K562 (cell line): ENCODE data around the gene ZNF17. TPM values are rescaled to one million over a fixed set of nuclear protein-coding genes. Genes with fewer than 3 reads are reported as not detected.

ENCODE experiments used
- ATAC-seq: fragments of 200-7000 bp; cut with Tn5 transposase; 3 replicates; pipeline ENCODE4 v1.9.1; 2020; ENCODE audit warnings: moderate library complexity
- BruUV-seq: library from RNA; stranded (reverse); fragments of 400-500 nt; replicated peaks from 2 replicates; lab custom pipeline; 2021; lab: Mats Ljungman, UMichigan
- CTCF ChIA-PET: fragments of 300-600 bp; formaldehyde crosslinking; extraction: SDS; loops from one replicate; lab custom pipeline; 2021; ENCODE audit warnings: low intra/inter-chr PET ratio; lab: Yijun Ruan, JAX
- POLR2A ChIA-PET: fragments of 300-600, 350-650 bp; sonication (Branson Sonifier 250); formaldehyde crosslinking; extraction: SDS; loops from one replicate; lab custom pipeline; 2021; ENCODE audit warnings: antibody characterized with exemption, inconsistent platforms; lab: Yijun Ruan, JAX
- DNase-seq, 4 experiments: peaks; one replicate each; pipeline versions ENCODE4 v3.0.0 to v3.0.0-alpha.2; 2011 to 2018; ENCODE audit warnings: low spot score in 3 of 4, mixed read lengths in 3 of 4; ENCODE audit errors: extremely low read depth in 1 of 4
- FAIRE-seq: peaks from 2 replicates; lab custom pipeline; 2011; peaks lifted over from hg19 to GRCh38; lab: Jason Lieb, UNC
- H2AFZ ChIP-seq: 2 replicates; pipeline ENCODE4 v1.6.0; 2011; ENCODE audit warnings: low read depth, low read length, control low read depth, inconsistent platforms
- H3K27ac ChIP-seq: fragments of 200-600 bp; 3 replicates; pipeline ENCODE4 v1.8.0; 2011; ENCODE audit warnings: low read depth, mild to moderate bottlenecking, control low read depth, inconsistent platforms, low read length, moderate library complexity, mixed read lengths; ENCODE audit errors: extremely low read depth
- H3K27me3 ChIP-seq, 2 experiments: fragments of 300-600 bp in 1 of 2; 2 replicates in 1 of 2; 3 replicates in 1 of 2; pipeline versions ENCODE4 v1.6.0 to v1.8.0; 2011; ENCODE audit warnings: inconsistent platforms in 2 of 2, low read length in 2 of 2, mild to moderate bottlenecking in 1 of 2, mixed read lengths in 1 of 2, moderate library complexity in 1 of 2; ENCODE audit not compliant: control insufficient read depth in 2 of 2, insufficient read depth in 2 of 2
- H3K36me3 ChIP-seq: fragments of 300-600 bp; 3 replicates; pipeline ENCODE4 v1.8.0; 2011; ENCODE audit warnings: mild to moderate bottlenecking, low read length, inconsistent platforms; ENCODE audit not compliant: control insufficient read depth, insufficient read depth
- H3K4me1 ChIP-seq, 2 experiments: fragments of 200-600 bp in 1 of 2; replicated peaks in 1 of 2; 2 replicates in 1 of 2; 3 replicates in 1 of 2; pipeline versions ENCODE4 v1.5.1 to v1.8.0; 2011; ENCODE audit warnings: inconsistent platforms in 2 of 2, low read length in 2 of 2, mild to moderate bottlenecking in 1 of 2, mixed read lengths in 1 of 2, moderate library complexity in 1 of 2; ENCODE audit not compliant: control insufficient read depth in 2 of 2, insufficient read depth in 2 of 2
- H3K4me2 ChIP-seq: 2 replicates; pipeline ENCODE4 v1.6.1; 2011; ENCODE audit warnings: low read length, control low read depth, inconsistent platforms, mixed read lengths; ENCODE audit not compliant: insufficient read depth
- H3K4me3 ChIP-seq: fragments of 200-600 bp; sonication (generic), shearing (Covaris generic); 2 replicates; pipeline ENCODE4 v1.5.1; 2016; ENCODE audit warnings: control low read depth, inconsistent platforms
- H3K79me2 ChIP-seq: fragments of 200-600 bp; 3 replicates; pipeline ENCODE4 v1.8.0; 2011; ENCODE audit warnings: low read length, inconsistent platforms; ENCODE audit not compliant: control insufficient read depth, insufficient read depth
- H3K9ac ChIP-seq, 2 experiments: 2 replicates each; pipeline versions ENCODE4 v1.6.0 to v1.6.1; 2011; ENCODE audit warnings: low read depth in 2 of 2, low read length in 2 of 2, control low read depth in 1 of 2, inconsistent platforms in 1 of 2, mild to moderate bottlenecking in 1 of 2, mixed read lengths in 1 of 2; ENCODE audit not compliant: insufficient read depth in 1 of 2
- H3K9me1 ChIP-seq: one replicate; pipeline ENCODE4 v1.6.0; 2011; ENCODE audit warnings: inconsistent platforms, mild to moderate bottlenecking, low read length, moderate library complexity; ENCODE audit not compliant: control insufficient read depth, insufficient read depth
- H3K9me3 ChIP-seq: replicated peaks from 2 replicates; pipeline ENCODE4 v1.5.1; 2011; ENCODE audit warnings: low read depth, low read length, inconsistent platforms; ENCODE audit not compliant: control insufficient read depth, insufficient read depth
- H4K20me1 ChIP-seq: replicated peaks from 2 replicates; pipeline ENCODE4 v1.6.1; 2011; ENCODE audit warnings: low read length, inconsistent platforms, mixed read lengths; ENCODE audit not compliant: control insufficient read depth, insufficient read depth
- BACH1 ChIP-seq: fragments of 200-800 bp; sonication (Bioruptor generic); IDR thresholded peaks from 2 replicates; pipeline ENCODE4 v1.6.1; 2016; ENCODE audit warnings: missing genetic modification characterization, missing compliant biosample characterization
- FOSL1 ChIP-seq: fragments of 200-800 bp; sonication (Bioruptor generic); conservative IDR thresholded peaks from 2 replicates; pipeline ENCODE4 v1.6.1; 2016; ENCODE audit warnings: missing genetic modification characterization, missing compliant biosample characterization
- MAFG ChIP-seq: fragments of 450-650 bp; conservative IDR thresholded peaks from 2 replicates; pipeline ENCODE4 v1.6.1; 2016; ENCODE audit warnings: missing genetic modification characterization, missing compliant biosample characterization
- MAZ ChIP-seq, 2 experiments: fragments of 450-650 bp in 1 of 2; sonication (generic) in 1 of 2; formaldehyde crosslinking; IDR thresholded peaks in 1 of 2; conservative IDR thresholded peaks in 1 of 2; 2 replicates each; pipeline versions ENCODE4 v1.4.0 to v1.5.0; 2020; ENCODE audit warnings: mild to moderate bottlenecking in 1 of 2, missing genetic modification reagents in 1 of 2
- NBN ChIP-seq: fragments of 450-650 bp; IDR thresholded peaks from 2 replicates; pipeline ENCODE4 v1.6.1; 2016; ENCODE audit warnings: low read depth, mild to moderate bottlenecking
- PYGO2 ChIP-seq: fragments of 450-650 bp; IDR thresholded peaks from 2 replicates; pipeline ENCODE4 v1.6.1; 2016; ENCODE audit warnings: mild to moderate bottlenecking, missing genetic modification characterization, moderate library complexity, missing compliant biosample characterization
- SRF ChIP-seq, 2 experiments: fragments of 250-450, 450-650 bp in 1 of 2; sonication (Bioruptor Pico) in 1 of 2; sonication (generic) in 1 of 2; formaldehyde crosslinking; IDR thresholded peaks; 2 replicates each; pipeline versions ENCODE4 v1.5.0 to v1.5.1; 2020 to 2022; ENCODE audit warnings: mild to moderate bottlenecking in 1 of 2, missing genetic modification reagents in 1 of 2
- ZFP36 ChIP-seq: fragments of 150-350 bp; IDR thresholded peaks from 2 replicates; pipeline ENCODE4 v1.6.1; 2018; ENCODE audit warnings: low read length, low read depth; ENCODE audit not compliant: partially characterized antibody
- WGBS: fragments of 100-300 bp; shearing (Covaris generic); methylation state at CpG from one replicate; pipeline ENCODE4 v1.1.6; 2016; ENCODE audit warnings: low coverage, mixed read lengths; ENCODE audit not compliant: insufficient coverage; ENCODE audit errors: missing lambda C conversion rate; 5-methylcytosine and 5-hydroxymethylcytosine counted together
- in situ Hi-C: fragments of 300-500 bp; cut with MboI; formaldehyde crosslinking; loops from 4 replicates; pipeline ENCODE4 v1.15.0; 2018; ENCODE audit warnings: inconsistent platforms, mixed read lengths
- intact Hi-C: fragments of 100-400 bp; cut with micrococcal nuclease; formaldehyde crosslinking; loops from 2 replicates; pipeline ENCODE4 v1.14.2; 2022
- polyA plus RNA-seq, 8 experiments: library from polyadenylated mRNA; depleted of rRNA in 4 of 8; stranded (reverse) in 5 of 8; unstranded in 3 of 8; fragments of >200 nt; fragmentation: Nextera tagmentation in 2 of 8; fragmentation: Illumina TruSeq in 1 of 8; extraction: Ambion mirVana in 2 of 8; extraction: Trizol in 1 of 8; gene quantifications; 2 replicates each; pipeline versions ENCODE4 v1.2.1 to v1.2.3, GENCODE V29; 2011 to 2014; ENCODE audit warnings: inconsistent platforms in 1 of 8, missing spikeins in 1 of 8
- total RNA-seq, 7 experiments: library from RNA; depleted of rRNA in 6 of 7; stranded (reverse); fragments of >200 nt in 6 of 7; fragmentation: Illumina TruSeq in 2 of 7; extraction: Trizol in 2 of 7; gene quantifications; 2 replicates each; pipeline versions ENCODE4 v1.2.1 to v1.2.3, GENCODE V29; 2011 to 2021; ENCODE audit warnings: low replicate concordance in 1 of 7
- TF ChIP-seq, protein P1 (sequence below): fragments of 200-800 bp; sonication (Bioruptor generic); IDR thresholded peaks from 2 replicates; pipeline ENCODE4 v1.6.1; 2017; ENCODE audit warnings: missing genetic modification characterization, missing compliant biosample characterization
- TF ChIP-seq, protein P2 (sequence below), 3 experiments: fragments of 200-800 bp in 1 of 3; fragments of 250-450 bp in 1 of 3; fragments of 450-650 bp in 1 of 3; sonication (Bioruptor Pico) in 1 of 3; sonication (Bioruptor generic) in 1 of 3; formaldehyde crosslinking in 1 of 3; IDR thresholded peaks; 2 replicates each; pipeline versions ENCODE4 v1.6.1 to v1.8.0; 2016 to 2022; ENCODE audit warnings: mild to moderate bottlenecking in 2 of 3, missing genetic modification characterization in 2 of 3, missing compliant biosample characterization in 1 of 3, moderate library complexity in 1 of 3
- TF ChIP-seq, protein P3 (sequence below): sonication (generic); formaldehyde crosslinking; IDR thresholded peaks from 2 replicates; pipeline ENCODE4 v1.8.0; 2022; ENCODE audit warnings: mild to moderate bottlenecking, missing genetic modification reagents

ZNF17 gene
- total and polyA plus RNA-seq, 9 of the 15 experiments (the other 6 are each of a cell fraction or from before 2014, with no cell fraction given): 5.3 to 8.6 (median 6.5) TPM

DNA sequence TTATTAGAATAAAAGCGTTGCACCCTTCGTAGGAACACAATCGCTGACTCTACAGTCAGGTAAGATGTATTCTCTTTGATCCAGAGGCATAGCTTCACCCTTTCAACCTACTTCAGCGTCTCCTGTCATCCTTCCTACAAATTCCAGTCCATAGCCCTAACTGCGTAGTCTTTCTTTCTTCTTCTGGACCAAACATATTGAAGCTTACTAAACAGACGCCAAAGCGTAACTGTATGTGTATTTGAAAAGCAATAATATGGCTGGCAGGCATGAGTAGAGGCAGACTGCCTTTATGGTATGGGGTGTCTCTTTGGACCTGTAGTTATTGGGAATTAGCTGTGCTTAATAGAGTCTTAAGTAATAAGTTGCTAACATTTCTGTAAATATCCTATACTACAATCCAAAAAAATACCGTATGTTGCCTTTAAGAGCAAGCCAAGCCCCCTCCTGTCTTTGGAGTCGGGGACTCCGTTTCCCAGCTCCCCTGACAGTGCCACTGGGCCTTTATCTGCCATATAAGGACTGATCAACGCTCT lies 21.7 kb upstream of the ZNF17 start:
- peak overlapping the region; percentile 83 for H3K27ac ChIP-seq
- no TSS peak for BruUV-seq
- no peaks in the 10 kb centered on the region for H3K36me3 ChIP-seq
- peaks cover 24% of the 10 kb centered on the region for H3K79me2 ChIP-seq
- no peaks in the 10 kb centered on the region for H3K9me1 ChIP-seq
- H3K4me2 ChIP-seq: peak overlapping the region; percentile 93
- no peak for DNase-seq
- H2AFZ ChIP-seq: peak overlapping the region; percentile 99
- ATAC-seq: no peak
- intact Hi-C loops: no loop called here
- in situ Hi-C loops: no loop called here
- WGBS: 30% methylated on average over 11 of the region's 11 CpGs
- FAIRE-seq: no peak
- ChIA-PET POLR2A (interaction anchor here (0.6 to 1.3 kb wide), 10 partner anchors 8 to 1180 kb away, joined by 3 to 4 read pairs (median 3); partner anchors contain the start of genes TRAPPC2B, ZNF17 and ZNF547), CTCF (no interaction called here)
- peak overlapping the region; percentile 61 for H3K4me3 ChIP-seq
- peaks cover 4 to 6% of the 10 kb centered on the region in 2 experiments; a peak in 4 of 5 replicates for H3K4me1 ChIP-seq
- H3K9me3 ChIP-seq: peaks cover 6% of the 10 kb centered on the region
- H3K9ac ChIP-seq: peak overlapping the region in 1 of 2 experiments; percentile 75; a peak in 2 of 4 replicates
- no peaks in the 10 kb centered on the region for H4K20me1 ChIP-seq
- H3K27me3 ChIP-seq: no peaks in the 10 kb centered on the region
- TF ChIP-seq, protein P1, sequence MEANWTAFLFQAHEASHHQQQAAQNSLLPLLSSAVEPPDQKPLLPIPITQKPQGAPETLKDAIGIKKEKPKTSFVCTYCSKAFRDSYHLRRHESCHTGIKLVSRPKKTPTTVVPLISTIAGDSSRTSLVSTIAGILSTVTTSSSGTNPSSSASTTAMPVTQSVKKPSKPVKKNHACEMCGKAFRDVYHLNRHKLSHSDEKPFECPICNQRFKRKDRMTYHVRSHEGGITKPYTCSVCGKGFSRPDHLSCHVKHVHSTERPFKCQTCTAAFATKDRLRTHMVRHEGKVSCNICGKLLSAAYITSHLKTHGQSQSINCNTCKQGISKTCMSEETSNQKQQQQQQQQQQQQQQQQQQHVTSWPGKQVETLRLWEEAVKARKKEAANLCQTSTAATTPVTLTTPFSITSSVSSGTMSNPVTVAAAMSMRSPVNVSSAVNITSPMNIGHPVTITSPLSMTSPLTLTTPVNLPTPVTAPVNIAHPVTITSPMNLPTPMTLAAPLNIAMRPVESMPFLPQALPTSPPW (CRISPR knock-in tag): peak; percentile 58; the same call in 1 of the 2 replicates
- TF ChIP-seq PYGO2 (tag) (no peak), ZFP36 (peak; percentile 24), MAZ (CRISPR knock-in tag; conservative IDR thresholded peaks at IDR 0.05 in 1 of 2, IDR thresholded peaks at IDR 0.05 in 1 of 2) (peak in 1 of 2 experiments; percentile 68; a peak in 2 of 4 replicates), FOSL1 (no peak), BACH1 (0 out of 2 replicates have a peak, but pooled peaks have one; percentile 36), MAFG (tag) (no peak), NBN (0 out of 2 replicates have a peak, but pooled peaks have one; percentile 6), SRF (CRISPR knock-in tag; IDR thresholded peaks at IDR 0.05) (peak; percentile 95 to 100)
- TF ChIP-seq, protein P2, sequence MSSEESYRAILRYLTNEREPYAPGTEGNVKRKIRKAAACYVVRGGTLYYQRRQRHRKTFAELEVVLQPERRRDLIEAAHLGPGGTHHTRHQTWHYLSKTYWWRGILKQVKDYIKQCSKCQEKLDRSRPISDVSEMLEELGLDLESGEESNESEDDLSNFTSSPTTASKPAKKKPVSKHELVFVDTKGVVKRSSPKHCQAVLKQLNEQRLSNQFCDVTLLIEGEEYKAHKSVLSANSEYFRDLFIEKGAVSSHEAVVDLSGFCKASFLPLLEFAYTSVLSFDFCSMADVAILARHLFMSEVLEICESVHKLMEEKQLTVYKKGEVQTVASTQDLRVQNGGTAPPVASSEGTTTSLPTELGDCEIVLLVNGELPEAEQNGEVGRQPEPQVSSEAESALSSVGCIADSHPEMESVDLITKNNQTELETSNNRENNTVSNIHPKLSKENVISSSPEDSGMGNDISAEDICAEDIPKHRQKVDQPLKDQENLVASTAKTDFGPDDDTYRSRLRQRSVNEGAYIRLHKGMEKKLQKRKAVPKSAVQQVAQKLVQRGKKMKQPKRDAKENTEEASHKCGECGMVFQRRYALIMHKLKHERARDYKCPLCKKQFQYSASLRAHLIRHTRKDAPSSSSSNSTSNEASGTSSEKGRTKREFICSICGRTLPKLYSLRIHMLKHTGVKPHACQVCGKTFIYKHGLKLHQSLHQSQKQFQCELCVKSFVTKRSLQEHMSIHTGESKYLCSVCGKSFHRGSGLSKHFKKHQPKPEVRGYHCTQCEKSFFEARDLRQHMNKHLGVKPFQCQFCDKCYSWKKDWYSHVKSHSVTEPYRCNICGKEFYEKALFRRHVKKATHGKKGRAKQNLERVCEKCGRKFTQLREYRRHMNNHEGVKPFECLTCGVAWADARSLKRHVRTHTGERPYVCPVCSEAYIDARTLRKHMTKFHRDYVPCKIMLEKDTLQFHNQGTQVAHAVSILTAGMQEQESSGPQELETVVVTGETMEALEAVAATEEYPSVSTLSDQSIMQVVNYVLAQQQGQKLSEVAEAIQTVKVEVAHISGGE (CRISPR knock-in tag; IDR thresholded peaks at IDR 0.05): peak in 1 of 3 experiments; percentile 73; a peak in 1 of 6 replicates
- TF ChIP-seq, protein P3, sequence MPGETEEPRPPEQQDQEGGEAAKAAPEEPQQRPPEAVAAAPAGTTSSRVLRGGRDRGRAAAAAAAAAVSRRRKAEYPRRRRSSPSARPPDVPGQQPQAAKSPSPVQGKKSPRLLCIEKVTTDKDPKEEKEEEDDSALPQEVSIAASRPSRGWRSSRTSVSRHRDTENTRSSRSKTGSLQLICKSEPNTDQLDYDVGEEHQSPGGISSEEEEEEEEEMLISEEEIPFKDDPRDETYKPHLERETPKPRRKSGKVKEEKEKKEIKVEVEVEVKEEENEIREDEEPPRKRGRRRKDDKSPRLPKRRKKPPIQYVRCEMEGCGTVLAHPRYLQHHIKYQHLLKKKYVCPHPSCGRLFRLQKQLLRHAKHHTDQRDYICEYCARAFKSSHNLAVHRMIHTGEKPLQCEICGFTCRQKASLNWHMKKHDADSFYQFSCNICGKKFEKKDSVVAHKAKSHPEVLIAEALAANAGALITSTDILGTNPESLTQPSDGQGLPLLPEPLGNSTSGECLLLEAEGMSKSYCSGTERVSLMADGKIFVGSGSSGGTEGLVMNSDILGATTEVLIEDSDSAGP (CRISPR knock-in tag): peak; percentile 87
